AG09319 (cell line): ENCODE measurements around the gene COL26A1.

Experiments
- DNase-seq: peaks from one replicate; pipeline ENCODE4 v3.0.0-alpha.2; 2010; ENCODE audit warnings: low read depth; ENCODE audit errors: extremely low read depth
- TF ChIP-seq, protein P1 (sequence below): IDR thresholded peaks from 2 replicates; pipeline ENCODE4 v1.5.1; 2011; ENCODE audit warnings: low read depth, mild to moderate bottlenecking, inconsistent platforms, low read length, moderate library complexity

COL26A1 gene

DNA sequence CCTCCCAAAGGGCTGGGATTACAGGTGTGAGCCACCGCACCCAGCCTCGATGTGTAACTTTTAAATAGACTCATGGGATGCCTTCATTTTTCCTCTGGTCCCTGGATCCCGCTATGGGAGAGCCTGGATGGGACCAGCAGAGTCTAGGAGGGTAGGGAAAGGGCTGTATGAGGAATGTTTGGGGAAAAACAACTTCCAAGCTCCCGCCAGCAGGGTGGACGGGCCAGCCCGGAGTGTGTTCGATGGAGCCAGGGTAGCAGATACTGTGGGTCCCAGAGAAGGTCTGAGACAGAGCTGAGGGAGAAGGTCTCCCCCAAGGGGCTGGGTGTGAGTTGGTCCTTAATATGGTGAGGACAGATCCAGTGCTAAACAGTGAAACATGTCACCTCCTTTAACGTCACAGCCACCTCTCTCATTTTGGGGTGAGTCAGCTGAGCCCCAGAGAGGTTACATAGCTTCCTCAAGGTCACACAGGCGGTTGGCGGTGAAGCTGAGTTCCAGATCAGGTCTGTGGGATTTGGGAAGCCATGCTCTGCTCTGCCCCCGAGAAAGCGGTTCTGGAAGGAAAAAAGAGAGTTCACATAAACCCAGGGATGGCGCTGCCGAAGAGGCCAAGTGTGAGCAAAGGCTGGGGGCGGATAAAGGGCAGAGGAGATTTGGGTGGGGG, 200.0 kb downstream of the COL26A1 start:
- no peak for DNase-seq
- TF ChIP-seq, protein P1, sequence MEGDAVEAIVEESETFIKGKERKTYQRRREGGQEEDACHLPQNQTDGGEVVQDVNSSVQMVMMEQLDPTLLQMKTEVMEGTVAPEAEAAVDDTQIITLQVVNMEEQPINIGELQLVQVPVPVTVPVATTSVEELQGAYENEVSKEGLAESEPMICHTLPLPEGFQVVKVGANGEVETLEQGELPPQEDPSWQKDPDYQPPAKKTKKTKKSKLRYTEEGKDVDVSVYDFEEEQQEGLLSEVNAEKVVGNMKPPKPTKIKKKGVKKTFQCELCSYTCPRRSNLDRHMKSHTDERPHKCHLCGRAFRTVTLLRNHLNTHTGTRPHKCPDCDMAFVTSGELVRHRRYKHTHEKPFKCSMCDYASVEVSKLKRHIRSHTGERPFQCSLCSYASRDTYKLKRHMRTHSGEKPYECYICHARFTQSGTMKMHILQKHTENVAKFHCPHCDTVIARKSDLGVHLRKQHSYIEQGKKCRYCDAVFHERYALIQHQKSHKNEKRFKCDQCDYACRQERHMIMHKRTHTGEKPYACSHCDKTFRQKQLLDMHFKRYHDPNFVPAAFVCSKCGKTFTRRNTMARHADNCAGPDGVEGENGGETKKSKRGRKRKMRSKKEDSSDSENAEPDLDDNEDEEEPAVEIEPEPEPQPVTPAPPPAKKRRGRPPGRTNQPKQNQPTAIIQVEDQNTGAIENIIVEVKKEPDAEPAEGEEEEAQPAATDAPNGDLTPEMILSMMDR = no peak

DNA sequence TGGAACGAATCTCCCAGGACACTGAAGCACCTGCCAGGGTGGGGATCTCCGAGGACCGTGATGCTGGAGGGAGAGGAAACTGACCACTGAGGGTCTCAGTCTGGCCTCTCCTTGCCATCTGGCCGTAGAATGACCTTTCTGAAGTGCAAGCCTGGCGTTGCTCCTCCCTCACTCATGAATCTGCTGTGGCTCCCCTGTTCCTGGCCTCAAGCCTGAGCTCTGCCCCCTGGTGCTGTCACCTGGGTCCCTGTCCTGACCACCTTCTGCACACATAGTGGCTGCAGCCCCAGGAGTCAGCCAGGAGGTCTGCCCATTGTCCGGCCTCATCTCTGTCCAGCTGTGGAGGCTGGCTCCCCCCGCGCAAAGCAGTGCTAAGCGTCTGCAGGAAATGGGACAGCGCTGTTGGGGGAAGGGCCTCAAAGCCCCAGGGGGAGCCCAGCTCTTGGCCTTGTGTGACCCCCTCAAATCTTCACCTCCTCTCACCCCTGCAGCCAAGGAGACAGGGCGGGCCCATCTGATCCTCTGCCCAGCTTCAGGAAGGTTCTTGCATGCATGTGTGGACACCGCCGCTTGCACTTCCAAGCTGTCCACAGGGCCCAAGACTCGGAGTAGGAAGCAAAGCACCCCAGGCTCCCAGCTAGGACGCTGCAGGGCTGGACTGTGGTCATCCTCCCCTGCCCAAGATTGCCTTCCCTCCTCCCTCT, 200.7 kb downstream of the COL26A1 start:
- TF ChIP-seq, protein P1 = no peak
- DNase-seq = no peak

DNA sequence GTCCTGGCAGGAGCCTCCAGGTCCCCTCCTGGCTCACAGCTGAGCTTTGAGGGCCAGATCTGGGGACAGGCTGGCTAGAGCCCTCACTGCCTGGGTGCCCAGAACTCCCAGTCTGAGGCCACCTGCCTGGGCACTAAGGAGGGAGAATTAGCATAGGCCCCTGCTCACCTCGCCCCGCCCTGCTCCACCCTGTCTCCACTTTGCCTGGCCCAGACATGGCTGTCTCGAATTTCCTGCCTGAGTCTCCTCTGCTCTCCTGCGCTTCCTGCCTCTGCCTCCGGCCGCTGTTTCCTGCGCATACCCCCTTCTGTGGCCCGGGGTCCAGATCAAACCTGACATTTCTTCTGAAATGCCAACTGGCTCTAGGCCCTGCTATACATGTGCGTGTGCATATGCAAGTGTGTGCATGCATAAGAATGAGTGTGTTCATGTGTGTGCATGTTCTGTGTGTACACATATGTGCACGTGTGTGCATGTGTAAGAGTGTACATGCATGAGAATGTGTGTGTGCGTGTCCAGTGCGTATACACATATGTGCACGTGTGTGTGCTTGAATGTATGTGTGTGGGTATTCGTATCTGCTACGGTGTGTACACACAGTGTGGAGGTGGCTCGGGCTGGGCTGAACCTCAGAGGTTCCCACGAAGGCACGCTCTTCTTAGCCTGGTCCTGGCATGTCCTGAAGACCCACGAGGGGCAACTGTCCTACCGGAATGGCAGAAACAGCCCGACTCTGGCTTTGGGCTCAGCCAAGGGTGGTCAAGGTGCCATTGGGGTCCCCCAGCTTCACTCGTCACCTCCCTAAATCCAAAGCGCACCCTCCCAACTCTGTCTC, 201.5 kb downstream of the COL26A1 start:
- DNase-seq = no peak
- TF ChIP-seq, protein P1 = no peak

DNA sequence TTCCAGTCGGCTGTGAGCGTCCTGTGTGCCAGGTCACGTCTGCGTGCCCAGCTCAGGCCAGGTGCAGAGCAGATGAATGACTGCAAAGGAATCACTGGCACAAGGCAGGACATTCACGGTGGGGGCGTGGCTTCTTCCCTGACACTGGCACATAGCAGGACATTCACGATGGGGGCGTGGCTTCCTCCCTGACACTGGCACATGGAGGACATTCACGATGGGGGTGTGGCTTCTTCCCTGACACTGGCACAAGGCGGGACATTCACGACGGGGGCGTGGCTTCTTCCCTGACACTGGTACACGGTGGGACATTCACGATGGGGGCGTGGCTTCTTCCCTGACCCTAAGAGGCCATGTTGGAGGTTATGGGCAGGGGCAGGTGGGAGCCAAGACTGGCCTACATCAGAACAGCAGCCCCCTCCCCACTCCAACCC, 202.1 kb downstream of the COL26A1 start:
- DNase-seq = no peak
- TF ChIP-seq, protein P1 = no peak

DNA sequence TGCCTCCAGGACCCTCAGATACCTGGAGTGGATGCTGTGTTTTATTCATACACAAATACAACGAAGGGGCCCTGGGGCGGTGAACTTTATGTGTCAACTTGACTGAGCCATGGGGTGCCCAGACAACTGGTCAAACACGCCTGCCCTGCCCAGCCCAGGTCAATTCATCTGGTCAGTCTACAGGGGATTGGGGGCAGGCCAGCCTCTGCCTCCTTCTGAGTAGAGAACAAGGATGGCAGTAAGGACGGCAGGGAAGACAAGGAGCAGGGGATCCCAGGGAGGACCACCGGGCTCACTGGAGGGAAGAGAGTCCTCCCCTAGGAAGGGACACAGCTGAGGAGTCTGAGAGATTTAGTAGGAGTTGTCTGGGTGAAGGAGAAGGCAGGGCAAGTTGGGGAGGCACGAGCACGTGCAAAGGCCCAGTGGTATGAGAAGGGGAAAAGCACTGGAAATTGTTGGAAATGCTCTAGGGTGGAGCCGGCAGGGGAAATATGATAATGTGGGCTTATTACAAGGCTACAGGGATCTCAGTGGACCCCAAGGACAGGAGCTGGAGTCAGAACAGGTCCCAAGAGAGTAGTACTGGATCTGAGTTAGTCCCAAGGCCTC, 203.0 kb downstream of the COL26A1 start:
- TF ChIP-seq, protein P1 = no peak

DNA sequence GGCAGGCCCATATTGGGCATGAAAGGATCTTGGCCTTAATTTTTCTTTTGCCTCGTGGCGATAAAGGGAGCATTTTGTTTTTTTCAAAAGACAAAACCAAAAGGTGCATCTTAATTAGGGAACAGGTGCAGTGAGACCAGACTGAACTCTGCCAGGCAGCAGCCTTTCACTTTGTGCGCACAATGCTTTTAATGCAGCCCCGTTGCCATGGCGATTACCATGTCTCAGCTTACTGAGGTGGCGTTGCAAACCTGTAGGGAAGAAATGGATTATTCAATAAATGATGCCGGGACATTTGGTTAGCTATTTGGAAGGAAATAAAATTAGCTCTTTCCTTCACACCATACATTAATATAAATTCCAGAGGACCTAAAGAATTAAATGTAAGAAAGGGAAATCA, 204.6 kb downstream of the COL26A1 start:
- TF ChIP-seq, protein P1 = no peak
- no peak for DNase-seq

More for the DNA sequence above, 203.0 kb downstream of the COL26A1 start:
- DNase-seq = no peak

DNA sequence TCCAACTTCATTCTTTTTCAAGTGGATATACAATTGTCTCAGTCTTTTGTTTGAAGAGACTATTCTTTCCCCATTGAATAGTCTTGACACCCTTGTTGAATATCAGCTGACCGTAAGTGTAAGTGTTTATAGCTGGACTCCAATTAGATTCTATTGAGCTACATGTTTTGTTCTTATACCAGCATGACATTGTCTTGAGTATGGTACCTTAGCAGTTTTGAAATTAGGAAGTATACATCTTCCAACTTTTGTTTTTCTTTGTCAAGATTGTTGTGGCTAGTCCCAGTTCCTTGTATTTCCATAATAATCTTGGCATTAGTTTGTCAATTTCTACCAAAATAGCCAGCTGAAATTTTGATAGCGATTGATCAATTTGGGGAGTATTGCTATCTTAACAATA, 209.5 kb downstream of the COL26A1 start:
- no peak for DNase-seq
- TF ChIP-seq, protein P1 = no peak
